ENCODE measurements around the gene RAD51B.
"Not testable (repeated sequence)": the region's sequence is repeated elsewhere in the genome, so short reads cannot be mapped to it uniquely, and the experiment has no call there.

GRCh38 chr14:68698773-68699172 lies 879.2 kb downstream of the RAD51B start:
- TF ChIP-seq CTCF, EP300 (IDR thresholded peaks at IDR 0.05): not testable (repeated sequence)

Data from upper lobe of left lung (tissue), 4 donors.